ENCODE data around the gene SP140.
"Not testable (repeated sequence)": the region's sequence is repeated elsewhere in the genome, so short reads cannot be mapped to it uniquely, and the experiment has no call there.

The SP140 gene

DNA sequence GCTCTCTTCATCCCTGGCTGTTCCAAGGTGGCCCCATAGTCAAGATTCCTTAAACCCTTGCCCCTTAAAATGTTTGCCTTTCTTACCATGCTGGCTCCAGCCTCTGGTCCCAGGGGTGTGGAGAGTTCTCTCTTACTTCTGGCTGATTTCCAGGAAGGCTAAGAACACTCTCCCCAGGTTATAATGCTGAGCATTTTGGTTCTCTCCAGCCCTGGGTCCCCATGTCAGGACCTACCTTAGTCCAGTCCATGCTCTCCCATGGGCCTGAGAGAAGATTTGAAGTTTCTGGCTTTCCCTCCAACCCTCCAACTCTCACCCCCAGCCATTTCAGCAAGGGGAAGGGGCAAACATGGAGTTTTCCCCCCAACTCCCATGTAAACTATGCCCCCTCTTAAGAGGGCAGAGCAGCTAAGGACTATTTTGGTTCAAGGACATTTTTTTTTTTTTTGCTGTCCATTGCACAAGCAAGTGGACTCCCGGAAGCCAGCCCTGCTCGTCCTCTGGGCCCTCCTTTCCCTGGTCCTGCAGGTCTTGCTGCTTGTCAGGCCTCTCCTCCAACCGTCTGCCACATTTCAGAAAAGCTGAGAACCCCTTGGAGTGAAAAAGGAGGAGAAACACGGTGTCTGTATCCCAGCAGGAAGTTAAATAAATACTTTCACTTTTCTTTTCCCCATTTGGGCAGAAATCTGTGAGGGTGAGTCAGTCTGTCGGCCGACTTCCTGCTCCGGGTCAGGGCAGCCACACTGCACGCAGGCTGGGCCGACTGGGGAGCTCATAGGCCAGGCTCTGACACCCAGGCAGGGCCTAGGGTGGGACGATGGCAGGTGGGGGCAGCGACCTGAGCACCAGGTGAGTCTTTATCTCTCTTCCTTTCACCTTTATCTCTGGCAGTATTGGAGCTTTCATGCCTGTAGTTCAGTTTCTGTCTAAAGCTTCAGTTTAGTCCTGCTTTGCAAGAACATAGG is 101.2 kb downstream of the SP140 start, which contains the start of gene SP140L:
Gene SP140L (plus strand): TSS at position 741 of the 965 bp plus-strand sequence. CDS start 77 bp downstream, at position 818.
- DNase-seq (ENCODE audit: low read depth), result peak; percentile 69

DNA sequence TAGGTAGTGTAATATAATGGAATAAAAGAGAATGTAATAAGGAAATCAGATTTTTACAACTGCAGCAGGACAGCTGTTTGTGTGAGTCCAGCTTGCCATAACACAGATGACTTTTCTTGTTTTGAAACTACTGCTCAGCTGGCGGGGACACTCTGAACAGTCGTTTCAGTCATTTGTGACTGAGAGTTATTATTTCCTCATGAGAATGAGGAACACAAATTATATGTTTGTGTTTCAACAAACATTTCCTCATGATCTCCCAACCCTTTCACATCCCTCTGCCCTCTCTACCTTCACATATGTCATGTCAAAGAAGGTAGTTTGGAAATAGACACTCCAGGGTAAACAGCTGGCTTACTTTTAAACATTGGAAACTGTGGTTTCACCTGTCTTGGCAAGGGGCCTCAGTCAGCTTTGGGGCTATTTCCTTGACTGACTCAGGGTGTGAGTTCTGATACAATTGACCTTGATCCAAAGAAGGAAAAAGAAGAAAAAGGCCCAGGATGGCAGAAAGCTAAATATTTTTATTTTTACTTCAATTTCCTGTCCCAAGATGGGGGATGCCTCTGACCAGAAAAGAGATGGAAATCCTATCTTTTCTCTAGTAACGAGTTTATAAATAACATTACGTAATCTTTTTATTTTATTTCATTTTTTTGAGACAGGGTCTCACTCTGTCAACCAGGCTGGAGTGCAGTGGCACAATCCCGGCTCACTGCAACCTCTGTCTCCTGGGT is 102.0 kb downstream of the SP140 start:
- no peak for DNase-seq (ENCODE audit: low read depth)

DNA sequence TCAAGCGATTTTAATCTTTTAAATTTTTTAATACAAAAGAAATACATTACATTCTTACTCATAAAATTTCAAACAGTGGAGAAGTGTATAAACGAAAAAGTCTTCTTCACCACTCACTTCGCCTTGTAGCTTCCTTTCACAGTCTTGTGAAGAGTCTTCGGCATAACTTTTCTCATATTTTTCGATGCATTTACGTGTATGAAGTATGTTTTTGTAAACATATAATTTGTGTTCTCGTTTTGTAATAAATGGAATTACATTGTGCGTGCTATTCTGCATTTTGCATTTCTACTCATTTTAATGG is 102.6 kb downstream of the SP140 start:
- DNase-seq (ENCODE audit: low read depth), result no peak

DNA sequence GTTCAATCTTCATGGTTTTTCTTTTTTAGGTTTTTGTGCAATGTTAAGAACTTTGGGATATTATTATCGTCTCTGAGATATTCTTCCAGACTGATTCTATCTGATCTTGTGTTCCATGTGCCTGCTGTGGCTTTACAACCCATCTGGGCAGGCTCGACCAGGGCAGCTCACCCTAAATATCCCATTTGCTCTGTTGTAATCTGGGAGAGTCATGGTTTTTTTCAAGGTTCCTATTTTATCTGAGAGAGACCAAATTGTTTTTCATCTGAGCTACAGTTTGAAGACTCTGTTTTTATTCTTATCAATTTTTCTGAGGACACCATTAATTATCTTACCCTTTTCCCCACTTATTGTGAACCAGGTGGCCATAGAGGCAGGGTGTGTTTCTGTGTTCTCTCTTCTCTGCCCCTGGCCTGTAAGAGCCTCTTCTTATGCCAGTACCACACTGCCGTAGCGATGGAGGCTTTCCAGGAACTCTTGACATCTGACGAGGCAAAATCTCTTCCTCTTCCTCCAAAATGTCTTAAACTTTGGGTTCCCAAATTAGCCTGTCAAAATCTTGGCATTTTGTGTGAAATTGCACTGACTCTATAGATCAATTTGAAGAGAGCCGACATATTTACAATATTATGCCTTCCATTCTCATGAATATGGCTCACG is 104.5 kb downstream of the SP140 start:
- DNase-seq (ENCODE audit: low read depth), result no peak

DNA sequence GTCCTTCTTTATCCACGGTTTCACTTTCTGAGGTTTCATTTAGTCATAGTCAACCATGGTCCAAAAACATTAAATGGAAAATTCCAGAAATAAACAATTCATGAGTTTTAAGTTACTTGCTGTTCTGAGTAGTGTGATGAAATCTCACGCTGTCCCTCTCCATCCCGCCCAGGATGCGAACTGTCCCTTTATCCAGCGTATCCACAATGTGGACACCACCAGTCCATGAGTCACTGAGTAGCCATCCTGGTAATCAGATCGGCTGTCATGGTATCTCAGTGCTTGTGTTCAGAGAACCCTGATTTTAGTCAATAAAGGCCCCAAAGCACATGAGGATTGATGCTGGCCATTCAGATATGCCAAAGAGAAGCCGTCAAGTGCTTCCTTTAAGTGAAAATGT is 105.2 kb downstream of the SP140 start:
- DNase-seq (ENCODE audit: low read depth), result no peak

DNA sequence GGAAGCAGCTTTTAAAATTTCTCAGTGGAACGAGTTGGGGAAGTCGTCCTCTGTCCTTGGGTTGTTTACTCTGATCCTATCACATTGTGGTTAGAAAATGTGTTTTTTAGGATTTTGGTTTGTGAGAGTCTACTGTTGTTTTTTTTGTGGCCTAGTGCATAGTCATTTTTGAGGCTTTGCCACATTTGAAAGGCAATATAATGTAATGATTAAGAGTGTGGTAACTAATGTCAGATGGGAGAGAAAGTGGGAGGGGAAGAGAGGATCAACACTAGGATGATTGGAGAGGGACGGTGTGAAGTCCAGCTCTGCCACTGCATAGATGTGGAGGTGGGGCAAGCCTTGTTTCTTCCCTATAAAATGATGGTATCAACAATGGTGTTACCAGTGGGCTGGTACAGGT is 109.9 kb downstream of the SP140 start:
- DNase-seq (ENCODE audit: low read depth), result no peak

DNA sequence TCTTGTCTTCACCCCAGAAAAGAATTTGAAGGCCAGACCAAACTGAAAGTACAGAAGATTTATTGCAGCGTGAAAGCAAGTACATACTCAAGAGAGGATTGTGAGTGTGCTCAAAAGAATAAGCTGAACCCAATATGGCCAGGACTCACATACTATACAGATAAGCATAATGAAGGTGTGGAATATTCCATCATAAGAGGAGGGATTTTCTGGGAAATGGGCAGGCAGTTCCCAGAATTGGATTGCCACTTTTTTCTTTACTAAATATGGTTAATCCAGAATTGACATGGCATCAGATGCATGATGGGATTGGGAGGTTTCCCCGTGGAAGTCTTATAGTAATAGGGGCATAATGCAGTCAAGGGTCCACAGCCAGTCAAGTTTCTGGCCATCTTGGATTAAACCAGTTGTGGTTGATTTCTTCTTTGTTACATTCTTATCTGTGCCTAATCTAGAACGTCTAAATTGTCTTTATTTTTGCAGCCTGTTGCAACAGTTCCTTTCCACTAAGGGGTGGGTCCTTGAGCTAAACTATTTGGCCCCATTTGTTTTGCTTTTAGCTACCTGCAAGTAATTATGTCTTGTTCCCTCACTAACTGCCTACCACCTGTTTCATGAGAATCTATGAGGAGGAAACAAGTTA is 110.4 kb downstream of the SP140 start:
- DNase-seq (ENCODE audit: low read depth), result no peak

DNA sequence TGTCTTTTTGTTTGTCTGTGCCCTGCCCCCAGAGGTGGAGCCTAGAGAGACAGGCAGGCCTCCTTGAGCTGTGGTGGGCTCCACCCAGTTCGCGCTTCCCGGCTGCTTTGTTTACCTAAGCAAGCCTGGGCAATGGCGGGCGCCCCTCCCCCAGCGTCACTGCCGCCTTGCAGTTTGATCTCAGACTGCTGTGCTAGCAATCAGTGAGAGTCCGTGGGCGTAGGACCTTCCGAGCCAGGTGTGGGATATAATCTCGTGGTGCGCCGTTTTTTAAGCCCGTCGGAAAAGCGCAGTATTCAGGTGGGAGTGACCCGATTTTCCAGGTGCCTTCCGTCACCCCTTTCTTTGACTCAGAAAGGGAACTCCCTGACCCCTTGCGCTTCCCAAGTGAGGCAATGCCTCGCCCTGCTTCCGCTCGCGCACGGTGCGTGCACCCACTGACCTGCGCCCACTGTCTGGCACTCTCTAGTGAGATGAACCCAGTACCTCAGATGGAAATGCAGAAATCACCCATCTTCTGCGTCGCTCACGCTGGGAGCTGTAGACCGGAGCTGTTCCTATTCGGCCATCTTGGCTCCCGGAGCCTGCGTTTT is 116.5 kb downstream of the SP140 start:
- not testable (repeated sequence) for DNase-seq (ENCODE audit: low read depth)

DNA sequence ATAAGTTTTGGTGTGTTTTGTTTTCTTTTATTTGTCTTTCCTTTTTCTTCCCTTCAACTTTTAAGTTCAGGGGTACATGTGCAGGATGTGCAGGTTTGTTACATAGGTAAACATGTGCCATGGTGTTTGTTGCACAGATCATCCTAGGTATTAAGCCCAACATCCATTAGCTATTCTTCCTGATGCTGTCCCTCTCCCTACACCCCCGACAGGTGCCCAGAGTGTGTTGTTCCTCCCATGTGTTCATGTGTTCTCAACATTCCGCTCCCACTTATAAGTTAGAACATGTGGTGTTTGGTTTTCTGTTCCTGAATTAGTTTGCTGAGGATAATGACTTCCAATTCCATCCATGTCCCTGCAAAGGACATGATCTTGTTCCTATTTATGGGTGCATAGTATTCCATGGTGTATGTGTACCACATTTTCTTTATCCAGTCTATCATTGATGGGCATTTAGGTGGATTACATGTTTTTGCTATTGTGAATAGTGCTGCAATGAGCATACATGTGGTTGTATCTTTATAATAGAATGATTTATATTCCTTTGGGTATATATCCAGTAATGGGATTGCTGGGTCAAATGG is 117.6 kb downstream of the SP140 start:
- DNase-seq (ENCODE audit: low read depth), result not testable (repeated sequence)

DNA sequence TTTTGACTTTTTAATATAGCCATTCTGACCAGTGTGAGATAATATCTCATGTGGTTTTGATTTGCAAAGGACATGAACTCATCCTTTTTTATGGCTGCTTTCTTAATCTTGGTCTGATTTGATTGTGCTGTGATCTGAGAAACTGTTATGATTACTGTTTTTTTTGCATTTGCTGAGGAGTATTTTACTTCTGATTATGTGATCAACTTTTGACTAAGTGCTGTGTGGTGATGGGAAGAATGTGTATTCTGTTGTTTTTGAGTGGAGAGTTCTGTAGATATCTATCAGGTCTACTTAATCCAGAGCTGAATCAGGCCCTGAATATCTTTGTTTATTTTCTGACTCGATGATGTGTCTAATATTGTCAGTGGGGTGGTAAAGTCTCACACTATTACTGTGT is 118.2 kb downstream of the SP140 start:
- DNase-seq (ENCODE audit: low read depth), result no peak

DNA sequence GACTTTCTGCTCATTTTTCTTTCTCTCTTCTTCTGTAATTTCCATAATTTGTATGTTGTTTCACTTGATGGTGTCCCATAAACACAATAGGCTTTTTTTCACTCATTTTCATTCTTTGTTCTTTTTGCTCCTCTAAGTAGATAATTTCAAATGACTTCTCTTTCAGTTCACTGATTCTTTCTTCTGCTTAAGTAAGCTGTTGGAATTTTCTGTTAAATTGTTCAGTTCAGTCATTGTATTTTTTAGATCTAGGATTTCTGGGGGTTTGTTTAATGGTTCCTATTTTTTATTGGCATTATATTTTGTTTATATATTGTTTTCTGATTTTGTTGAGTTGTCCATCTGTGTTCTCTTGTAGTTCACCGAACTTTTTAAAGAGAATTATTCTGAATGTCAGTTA is 120.9 kb downstream of the SP140 start:
- no peak for DNase-seq (ENCODE audit: low read depth)

DNA sequence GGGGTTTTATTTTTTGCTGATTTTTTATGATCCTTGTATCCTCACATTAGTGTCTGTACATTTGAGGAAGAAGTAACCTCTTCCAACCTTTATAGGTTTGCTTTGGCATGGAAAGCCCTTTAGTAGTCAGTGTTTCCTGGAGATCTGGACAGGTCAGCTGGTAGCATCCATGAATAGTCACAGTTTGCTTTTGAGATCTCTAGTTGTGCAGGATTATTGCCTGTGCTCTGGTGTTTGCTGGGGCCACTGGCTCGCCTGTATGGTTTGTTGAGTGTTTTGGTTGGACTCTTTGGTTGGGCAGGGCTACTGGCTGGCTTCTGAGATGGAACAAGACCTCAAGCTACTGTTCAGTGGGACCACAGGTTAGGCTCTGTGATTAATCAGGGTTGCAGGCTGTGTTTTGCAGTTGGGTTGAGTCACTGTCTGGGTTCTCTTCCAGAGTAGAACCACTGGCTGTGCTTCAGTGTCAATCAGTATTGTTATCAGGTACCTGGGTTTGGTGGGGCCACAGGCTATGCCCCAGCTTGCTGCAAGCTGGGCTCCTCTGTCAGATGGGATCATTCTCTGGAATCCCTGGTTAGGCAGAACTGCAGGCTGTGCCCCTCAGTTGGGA is 121.5 kb downstream of the SP140 start:
- no peak for DNase-seq (ENCODE audit: low read depth)

DNA sequence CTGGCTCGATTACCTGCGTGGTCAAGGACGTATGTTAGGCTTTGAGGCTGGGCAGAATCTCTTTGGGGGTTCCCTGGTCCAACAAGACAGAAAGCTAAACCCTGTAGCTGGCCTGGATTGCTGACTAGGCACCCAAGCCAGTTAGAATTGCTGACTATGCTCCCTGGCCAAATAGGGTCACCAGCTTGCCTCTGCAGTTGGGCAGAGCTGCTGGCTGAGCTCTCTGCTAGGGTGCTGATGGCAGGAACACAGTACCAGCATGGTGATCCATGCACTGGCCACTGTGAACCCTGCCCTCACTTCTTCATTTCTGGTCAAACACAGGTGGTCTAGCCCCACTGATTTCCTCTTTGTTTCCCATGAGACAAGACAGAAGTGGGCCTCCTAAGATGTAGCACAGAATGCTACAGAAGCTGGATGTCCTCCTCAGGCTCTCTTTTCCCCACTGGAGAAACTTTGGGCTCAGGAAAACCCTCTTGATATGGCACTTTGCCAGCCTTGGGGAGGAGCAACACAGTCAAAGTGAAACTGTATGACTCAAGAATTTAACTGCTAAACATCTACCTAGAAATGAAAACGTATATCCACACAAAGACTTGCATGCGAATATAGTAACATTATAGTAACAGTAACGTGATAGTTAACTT is 122.2 kb downstream of the SP140 start:
- DNase-seq (ENCODE audit: low read depth), result no peak

DNA sequence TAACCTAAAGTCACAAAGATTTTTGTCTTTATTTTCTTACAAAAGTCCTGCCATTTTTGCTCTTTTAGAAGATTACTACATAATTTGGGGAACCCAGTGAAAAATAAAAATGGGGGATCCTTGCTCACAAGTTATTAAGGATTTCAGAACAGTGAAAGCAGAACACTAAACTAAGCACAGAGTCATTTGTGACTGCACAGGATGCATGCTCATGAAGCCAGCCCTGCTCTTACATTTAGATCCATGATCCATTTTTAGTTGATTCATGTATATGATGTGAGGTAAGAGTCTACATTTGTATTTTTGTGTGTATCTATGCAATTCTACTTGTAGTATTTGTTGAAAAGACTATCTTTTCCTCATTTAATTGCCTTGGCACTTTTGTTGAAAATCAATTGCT is 123.3 kb downstream of the SP140 start:
- DNase-seq (ENCODE audit: low read depth), result no peak

DNA sequence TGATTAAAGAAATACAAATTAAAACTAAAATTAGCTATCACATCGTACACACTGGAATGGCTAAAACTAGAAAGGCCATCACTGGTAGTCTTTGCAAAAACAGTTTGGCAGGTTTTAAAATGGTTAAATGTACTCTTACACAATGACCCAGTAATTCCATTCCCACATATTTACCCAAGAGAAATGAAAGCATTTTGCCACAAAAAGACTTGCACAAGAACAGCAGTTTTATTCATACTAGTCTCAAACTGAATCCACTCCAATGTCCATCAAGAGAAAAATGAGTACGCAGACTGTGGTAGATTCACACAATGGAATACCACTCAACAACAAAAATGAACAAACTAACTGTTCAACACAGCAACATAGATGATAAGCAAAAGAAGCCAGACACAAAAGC is 130.5 kb downstream of the SP140 start:
- no peak for DNase-seq (ENCODE audit: low read depth)

DNA sequence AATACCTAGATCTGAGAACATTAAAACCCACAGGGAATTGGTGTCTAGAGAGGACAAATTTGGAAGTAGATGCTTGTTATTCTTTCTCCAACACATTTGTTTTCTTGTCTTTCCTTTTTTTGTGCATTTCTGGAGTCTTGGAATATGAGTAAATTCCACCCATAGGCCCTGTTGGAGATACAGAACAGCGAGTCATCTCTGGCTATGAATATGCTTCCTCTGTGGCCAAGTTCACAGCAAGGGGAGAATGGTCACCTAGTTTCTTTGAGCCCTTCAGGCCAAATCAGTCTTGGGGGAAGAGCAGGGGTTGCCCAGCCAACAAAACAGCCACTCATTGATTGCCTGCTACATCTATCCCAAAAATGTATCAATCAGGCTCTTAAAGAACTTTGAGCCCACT is 132.8 kb downstream of the SP140 start:
- DNase-seq (ENCODE audit: low read depth), result no peak

DNA sequence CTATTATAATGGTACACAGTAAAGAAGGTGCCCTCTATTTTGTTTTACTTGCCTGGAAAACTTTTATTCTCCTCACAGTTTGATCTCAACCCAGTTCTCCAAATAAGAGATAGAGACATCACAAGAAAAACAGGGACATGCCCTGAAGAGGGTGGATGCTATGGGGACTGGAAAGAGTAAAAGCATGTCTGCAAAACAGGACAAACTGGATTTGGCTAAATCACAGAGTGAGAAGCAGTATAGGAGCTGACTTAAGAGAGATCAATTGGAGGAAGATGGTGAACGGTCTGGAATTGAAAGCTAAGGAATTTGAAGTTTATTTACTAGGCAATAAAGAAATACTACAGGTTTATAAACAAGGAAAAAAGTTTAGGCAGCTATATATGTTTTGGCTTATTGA is 134.5 kb downstream of the SP140 start:
- DNase-seq (ENCODE audit: low read depth), result no peak

DNA sequence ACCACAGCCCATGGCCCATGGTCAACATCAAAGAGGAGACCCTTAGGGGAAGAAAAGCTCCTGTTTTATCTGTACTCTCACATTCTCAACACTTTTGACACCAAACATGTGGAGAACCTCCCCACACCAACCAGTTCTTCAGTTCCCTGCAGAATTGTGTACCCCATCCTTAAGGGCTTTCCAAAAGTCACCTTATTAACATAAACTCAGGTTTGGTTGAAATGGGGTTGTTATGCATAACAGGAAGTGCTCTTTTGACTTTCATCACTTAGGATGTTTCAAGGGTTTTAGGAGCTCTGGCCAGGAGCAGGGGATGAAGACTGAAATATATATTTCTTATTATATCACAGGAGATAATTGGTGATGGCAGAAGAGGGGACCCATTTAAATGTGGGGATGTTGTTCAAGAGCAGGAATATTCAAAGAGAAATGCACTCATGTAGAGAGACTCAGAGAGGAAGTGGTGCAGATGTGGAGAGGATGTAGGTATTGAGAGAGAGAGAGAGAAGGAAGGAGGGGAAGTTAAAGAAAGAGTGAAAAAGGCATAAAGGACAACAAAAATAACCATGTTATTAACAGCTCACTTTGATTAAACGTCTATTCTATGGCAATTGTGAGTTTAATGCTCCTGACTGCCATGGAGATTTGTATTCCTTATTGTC is 136.6 kb downstream of the SP140 start:
- no peak for DNase-seq (ENCODE audit: low read depth)

Measured in activated T-helper 1 cell treated with Interleukin-2 at 50 U/mL for 16 hours (primary cell).